ENCODE results near the gene HMGN1.

The HMGN1 gene

DNA sequence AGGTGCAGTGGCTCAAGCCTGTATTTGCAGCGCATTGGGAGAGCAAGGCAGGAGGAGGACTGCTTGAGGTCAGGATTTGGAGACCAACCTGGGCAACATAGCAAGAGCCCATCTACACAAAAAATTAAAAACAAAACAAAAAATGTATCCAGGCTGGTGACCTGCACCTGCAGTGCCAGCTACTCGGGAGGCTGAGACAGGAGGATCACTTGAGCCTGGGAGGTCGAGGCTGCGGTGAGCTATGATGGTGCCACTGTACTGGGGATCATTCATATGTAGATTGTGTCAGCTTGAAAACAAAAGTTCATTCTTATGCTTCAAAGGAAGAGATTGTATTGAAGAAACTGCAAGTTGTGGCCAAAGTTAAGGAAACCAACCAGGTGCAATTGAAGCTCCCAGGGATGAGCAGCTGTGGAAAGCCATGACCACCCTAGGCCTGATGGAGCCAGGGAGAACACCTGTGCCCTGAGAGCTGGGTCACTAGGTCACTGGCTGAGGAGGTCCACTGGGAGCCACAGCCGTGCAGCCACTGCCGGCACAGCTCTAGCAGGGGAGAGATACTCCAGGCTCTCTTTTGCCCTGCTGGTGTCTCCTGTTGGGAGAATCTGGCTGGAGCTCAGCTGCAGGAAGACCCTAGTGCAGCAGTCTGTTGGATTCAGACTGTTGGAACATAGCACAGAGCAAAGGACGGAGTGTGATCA is 22.1 kb downstream of the HMGN1 start:
- no peak for DNase-seq

GRCh38 chr21:39325458-39325857 is 23.4 kb downstream of the HMGN1 start:
- DNase-seq, result no peak

DNA sequence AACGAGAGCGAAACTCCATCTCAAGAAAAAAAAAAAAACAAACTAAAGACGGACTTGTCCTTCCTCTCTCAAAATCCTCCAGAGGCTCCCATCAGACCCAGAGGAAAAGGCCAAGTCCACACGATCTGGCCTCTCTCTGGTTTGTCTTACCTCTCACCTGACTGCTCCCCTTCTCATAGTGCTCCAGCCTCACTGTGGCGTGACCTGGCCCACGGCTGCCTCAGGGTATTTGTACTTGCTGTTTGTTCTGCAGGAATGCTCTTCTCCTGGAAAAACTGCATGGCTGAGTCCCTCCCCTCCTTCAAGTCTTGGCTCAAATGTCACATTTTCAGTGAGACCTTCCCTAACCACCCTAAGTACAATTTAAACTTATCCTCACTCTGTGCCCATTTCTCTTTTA is 27.5 kb downstream of the HMGN1 start:
- DNase-seq, result no peak

DNA sequence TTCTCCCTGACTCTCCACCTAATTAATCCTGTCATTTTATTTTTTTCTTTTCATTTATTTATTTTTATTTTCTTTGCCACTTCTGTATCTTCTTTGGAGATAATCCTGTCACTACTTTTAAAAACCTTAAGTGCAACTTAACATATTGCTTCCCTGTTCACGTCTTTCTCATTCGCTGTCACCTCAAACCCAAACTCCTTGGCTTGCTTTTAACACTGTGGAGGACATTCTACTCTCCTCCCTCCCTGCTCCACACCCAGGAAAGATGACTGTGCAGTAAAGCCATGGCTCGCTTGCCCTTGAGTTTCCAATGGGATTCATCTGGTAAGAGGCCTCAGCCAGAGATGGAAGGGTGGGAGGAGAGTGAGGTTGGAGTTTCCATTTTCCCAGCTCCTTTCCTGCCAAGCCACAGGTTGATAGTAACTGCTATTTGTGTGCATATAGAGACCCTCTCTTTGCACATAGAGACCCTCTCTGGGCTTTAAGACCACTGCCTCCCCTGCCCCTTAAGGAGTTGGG is 29.0 kb downstream of the HMGN1 start:
- no peak for DNase-seq

- DNase-seq, result no peak
These were observed 29.6 kb downstream of the HMGN1 start for GRCh38 chr21:39319251-39319756.

GRCh38 chr21:39318091-39318959 is 30.6 kb downstream of the HMGN1 start:
- DNase-seq, result no peak

DNA sequence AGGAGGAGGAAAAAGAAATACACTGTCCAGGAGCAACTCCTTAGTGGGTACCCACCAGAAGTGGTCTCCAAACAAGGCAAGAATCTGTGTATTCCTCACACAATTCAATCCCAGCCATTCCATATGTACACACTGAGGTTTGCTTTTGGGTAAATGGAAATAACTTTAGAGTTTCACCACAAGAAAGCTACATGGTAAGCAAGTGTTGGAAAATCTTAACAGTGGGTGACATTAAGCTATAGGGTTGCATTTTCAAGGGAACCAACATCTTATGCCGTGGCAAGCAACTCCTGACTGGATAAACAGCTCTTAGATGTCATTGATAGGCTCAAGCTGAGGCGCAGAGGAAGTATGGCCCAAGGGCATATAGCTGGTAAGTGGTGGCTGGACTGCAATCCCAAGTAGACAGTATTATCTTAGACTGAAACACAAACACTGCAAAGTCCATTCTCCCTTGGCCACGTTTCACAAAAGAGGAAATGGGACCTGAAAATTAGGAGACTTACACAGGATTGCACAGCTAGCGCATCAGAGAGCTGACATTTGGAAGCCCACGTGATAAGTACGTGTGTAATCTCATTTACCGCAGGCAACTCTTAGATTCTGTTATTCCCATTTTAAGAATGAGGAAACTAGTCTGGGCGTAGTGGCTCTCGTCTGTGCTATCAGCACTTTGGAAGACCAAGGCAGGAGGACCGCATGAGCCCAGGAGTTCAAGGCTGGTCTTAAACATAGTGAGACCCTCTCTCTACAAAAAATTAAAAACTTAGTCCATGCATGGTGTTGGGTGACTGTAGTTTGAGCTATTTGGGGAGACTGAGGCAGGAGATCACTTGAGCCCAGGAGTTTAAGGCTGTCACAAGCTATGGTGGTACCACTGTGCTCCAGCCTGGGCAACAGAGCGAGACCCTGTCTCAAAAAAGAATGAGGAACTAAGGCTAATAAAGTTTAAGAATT is 31.5 kb downstream of the HMGN1 start:
- no peak for DNase-seq

DNA sequence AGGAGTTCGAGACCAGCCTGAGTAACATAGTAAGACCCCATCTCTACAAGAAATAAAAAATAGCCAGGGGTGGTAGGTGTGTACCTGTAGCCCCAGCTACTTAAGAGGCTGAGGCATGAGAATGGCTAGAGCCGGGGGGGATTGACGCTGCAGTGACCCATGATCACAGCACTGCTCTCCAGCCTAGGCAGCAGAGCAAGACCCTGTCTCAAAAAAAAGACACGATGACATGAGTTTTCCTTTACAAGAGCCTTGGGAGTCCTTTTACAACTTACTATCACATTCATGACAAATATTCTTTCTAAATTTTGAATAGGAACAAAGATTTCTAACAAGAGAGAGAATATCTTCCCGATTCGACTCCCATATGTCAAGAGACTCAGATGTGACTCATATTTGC is 32.2 kb downstream of the HMGN1 start:
- no peak for DNase-seq

DNA sequence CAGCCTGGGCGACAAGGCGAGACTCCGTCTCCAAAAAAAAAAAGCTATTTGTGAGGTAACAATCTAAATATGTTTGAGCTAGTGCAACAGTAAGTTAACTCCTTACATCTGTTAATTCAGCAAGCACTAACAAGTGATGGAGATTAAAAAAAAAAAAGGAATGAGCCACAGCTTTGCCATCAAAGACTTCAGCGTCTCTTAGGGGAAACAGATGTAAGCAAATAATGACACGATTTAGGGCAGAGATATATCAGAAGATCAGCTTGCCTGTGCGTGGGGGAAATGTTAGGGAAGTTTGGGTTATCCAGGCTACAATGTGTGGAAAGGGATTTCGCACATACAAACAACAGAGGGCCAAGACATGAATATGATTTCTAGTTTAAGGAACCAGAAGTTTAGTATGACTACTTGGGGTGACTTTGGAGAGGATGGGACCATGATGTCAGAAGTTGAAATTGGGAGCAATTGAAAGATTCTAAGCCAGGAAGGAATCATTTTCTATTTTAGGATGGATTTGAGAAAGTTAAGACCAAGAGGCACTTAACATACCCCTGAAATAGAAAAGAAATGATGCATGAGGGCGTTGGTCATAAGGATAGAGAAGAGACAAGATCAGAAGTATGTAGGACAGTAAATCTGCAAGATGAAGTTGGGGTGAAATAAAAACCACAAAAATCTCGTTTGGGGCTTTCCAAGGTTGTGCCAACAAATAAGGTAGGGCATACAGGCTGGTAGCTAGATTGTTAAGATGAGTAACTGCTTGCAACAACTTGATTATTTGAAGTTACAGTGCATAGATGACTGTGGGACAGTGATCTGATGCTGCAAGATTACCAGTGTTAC is 33.1 kb downstream of the HMGN1 start:
- peak; percentile 58 for DNase-seq

DNA sequence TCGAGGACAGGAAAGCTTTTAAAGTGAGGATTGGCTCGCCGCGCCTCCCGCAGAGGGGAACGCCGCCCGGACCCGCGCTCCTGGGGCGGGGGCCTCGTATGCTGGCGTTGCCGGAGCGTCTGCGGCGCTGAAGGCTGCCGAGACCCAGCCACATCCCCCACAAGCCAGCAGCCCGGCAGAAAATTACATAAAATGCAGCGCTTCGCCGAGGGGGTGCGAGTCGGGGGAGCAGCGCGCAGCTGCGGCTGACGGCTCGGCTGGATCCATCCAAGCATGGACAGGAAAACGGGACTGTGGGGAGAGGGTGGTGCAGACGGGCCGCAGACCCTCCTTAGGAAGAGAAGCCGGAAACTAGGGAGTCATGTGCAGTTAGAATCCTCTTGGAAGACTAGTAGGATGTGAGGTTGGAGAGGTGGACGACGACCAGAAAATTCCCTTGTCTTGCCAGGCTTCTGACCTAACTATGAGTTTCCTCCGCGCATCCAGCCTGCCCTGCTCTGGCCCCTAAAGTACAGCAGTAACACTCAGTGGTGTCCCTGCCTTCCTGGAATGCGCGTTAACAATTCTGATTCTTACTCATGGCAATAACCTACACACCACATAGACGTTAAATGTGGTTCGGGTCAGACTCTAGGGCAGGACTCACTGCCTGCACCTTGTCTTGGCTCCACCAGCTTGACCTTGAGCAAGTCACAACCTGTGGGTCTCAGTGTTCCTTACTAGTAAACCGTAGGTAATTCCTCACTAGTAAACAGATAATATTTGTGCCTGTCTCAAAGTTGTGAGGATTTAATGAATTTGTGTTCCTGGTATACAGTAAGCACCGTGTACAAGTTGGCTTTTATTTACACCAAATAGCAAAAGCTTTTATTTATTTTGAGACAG is 34.5 kb downstream of the HMGN1 start:
- peak; percentile 59 for DNase-seq

DNA sequence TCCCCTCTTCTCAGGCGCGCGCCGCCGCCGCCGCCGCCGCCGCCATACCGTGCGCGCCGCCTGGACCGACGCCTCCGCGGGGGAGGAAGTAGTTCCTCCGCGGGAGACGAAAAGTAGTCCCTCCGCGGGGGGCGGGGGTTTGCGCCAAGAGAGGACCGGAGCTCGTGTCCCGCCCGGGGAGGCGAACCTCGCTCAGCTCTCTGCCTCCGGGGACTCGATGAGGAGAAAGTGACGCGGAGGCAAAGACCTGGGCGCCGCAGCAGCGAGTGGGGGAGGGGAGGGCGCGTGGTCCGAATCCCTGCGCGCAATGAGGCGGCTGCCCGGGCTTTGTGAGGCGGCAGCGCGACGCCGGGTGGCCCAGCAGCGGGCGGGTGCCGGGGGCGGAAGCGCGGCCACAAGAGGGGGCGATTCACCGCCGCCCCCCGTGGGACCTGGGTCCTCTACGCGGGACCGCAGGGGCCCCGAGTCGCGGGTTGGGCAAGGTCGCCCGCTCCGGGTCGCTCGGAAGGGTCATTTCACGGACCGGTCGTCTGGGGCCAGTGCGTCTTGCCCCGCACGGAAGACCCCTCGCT is 35.2 kb downstream of the HMGN1 start, which contains the start of gene BRWD1:
BRWD1 (minus strand) TSS at position 62 of the 572 bp plus-strand sequence. CDS start 141 bp downstream, outside the sequence.
- DNase-seq, result peak; percentile 86

DNA sequence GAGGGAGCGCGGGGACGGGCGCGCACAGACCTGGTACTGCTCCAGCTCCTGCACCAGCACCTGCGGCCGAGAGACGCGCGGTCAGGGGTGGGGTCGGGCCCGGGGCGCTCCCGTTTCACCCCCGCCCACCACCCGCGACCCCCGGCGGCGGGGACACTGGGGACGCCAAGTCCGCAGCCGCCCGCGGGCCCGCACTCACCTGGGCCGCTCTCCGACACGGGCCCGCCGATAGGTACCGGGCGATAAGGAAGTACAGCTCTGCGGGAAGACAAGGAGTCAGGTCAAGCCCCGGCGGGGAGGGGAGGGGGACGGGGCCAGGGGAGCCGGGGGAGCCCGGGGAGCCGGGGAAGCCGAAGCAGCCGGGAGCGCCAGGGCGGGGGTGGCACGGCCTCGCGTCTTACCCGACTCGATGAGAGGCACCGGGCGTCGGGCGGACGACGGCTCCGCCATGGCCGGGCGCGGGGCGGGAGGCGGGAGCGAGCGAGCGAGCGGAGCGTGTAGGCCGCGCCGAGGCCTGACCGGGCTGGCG is 35.8 kb downstream of the HMGN1 start:
- DNase-seq, result no peak

- DNase-seq, result peak; percentile 95
These were observed 36.5 kb downstream of the HMGN1 start for GRCh38 chr21:39312112-39313041.

DNA sequence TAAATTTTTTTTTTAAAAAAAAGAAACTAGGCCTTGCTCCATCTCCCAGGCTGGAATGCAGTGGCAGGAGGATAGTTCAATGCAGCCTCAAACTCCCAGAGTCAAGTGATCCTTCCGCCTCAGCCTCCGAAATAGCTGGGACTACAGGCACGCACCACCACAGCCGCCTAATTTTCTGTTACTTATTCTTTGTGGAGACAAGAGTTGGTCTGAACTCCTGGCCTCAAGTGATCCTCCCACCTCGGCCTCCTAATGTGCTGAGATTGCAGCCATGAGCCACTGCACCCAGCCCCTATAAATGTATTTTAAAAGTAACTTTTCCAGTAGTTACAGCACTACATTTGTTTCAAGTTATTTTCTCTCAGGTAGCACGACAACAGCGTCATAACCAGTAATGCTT is 37.7 kb downstream of the HMGN1 start:
- DNase-seq, result no peak

GRCh38 chr21:39307466-39307865 is 41.4 kb downstream of the HMGN1 start:
- no peak for DNase-seq

- no peak for DNase-seq
These were observed 48.3 kb downstream of the HMGN1 start for GRCh38 chr21:39300587-39300986.

- DNase-seq, result no peak
These were observed 52.0 kb downstream of the HMGN1 start for GRCh38 chr21:39296891-39297290.
